SK-MEL-5 (cell line): ENCODE measurements around the gene PHACTR3. TPM values are rescaled to one million over a fixed set of nuclear protein-coding genes. Genes with fewer than 3 reads are reported as not detected.

Experiments
- DNase-seq: peaks from one replicate; pipeline ENCODE4 v3.0.0-alpha.2; 2016; ENCODE audit warnings: low read depth, low spot score
- in situ Hi-C: cut with HindIII; loops from 2 replicates; pipeline ENCODE4 v1.10.0; 2016; ENCODE audit warnings: low sequenced_read_pairs, high pct_unique_total_duplicates, low pct_unique_long_range_greater_than_20kb
- total RNA-seq: library from RNA; depleted of rRNA; stranded (reverse); fragments of >200 nt; shearing (Covaris generic); gene quantifications from 2 replicates; pipeline ENCODE4 v1.2.3, GENCODE V29; 2014

Gene PHACTR3
- total RNA-seq, 1 experiment from 2014 or later: not detected

DNA sequence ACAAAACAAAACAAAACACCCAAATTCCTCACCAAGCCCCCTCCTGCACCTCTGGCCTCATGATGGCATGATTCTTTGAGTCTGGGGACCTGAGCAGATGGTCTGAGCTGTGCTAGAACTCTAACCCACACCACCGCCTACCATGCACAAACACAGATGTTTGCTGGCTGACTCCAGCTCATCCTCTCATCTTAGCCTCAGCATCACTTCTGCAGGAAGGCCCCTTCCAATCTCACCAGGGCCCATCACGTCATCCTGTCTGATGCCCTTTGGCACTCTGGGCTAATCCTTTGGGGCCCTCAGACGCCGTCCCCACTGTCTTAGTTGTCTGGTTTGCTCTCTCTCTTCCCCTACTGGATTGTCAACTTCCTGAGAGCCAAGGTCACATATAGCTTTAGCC lies 85.8 kb downstream of the PHACTR3 start:
- in situ Hi-C loops: no loop called here
- no peak for DNase-seq

DNA sequence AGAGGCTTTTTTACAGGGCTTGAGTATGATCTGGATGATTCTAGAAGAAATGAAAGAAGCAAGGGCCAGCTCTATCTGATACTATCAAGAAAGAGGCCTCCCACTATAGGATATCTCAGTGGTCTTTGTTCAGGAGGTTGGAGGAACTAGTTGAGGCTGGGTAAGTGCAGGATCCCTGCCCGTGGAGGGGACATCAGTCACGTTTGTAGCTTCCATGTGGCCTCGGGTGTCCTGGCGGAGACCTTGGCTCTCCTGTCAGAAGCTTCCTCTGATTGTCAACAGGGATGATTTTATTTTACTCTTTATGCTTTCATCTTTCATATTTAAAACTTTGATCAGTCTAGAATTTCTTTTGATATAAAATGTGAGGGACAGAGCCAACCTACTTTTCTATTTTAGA lies 86.6 kb downstream of the PHACTR3 start:
- no peak for DNase-seq
- in situ Hi-C loops: no loop called here

DNA sequence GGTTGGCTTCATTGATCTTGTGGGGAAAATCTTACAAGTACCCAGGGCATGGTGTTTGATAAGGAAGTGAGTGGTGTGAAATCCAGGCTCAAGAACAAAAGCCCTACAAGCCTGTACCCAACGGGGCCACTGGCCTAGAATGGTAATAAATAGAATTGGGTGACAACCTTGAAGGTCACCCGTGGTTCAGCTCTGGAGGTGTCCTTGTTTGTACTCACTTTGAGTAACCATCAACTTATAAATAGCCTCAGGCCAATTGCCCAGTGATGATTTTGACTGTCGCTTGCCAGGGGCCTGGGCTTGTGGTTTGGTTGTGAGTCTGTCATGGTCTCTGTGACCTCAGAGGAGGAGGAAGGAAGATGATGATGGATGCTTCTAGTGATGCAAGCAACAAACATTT lies 87.8 kb downstream of the PHACTR3 start:
- in situ Hi-C loops: no loop called here
- DNase-seq: no peak

DNA sequence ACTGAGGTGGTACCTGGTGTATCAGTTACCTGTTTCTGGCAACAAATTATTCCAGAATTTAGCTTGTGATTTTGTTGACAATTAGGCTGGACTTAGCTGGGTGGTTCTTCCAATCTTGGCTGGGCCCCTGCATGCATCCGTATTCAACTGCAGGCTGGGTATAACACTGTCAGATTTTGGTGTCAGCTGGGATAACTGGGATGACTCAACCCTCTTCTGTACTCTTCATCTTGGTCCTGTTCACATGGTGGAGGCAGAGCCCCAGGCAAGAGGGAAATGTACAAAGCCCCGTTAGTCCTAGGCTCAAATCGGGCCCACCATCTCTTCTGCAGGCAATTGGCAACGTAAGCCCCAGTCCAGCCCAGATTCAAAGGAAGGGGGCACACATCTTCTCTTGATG lies 89.2 kb downstream of the PHACTR3 start:
- DNase-seq: no peak
- in situ Hi-C loops: no loop called here

DNA sequence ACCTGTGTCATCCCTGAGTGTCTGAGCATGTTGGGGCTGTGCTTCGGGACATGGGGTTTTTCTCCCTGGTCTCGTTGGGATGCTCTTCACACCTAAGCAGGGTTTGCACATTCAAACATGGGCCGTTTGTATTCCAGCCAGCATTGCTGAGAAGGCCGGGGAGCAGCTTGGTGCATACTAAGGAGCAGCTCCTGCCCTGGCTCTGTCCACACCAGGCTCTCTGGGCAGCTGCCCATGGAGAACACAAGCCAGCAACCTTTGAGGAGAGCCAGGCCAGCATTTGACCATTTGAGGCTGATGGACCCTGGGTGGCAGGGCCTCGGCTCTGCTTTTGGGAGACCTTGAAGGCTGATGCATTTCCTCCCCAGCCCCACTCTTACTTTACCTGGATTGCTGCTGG lies 92.1 kb downstream of the PHACTR3 start:
- DNase-seq: no peak
- in situ Hi-C loops: no loop called here

DNA sequence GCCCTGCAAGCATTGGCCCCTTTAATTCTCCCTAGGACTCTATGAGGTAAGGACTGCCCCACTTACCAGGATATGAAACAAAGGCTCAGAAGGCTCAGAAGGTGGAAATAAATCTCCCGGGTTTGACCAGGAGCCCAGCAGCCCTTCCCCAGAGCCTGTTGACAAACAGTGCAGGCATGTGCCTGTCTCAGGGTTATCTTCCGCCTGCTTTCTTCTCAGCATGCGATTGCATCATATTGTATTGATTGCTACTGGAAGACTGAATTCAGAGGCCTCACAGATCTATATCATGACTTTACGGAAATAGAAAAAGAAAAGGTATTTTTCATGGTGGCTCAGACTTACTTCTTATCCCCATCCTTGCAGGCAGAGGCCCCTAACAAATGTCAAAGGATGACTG lies 92.7 kb downstream of the PHACTR3 start:
- in situ Hi-C loops: no loop called here

DNA sequence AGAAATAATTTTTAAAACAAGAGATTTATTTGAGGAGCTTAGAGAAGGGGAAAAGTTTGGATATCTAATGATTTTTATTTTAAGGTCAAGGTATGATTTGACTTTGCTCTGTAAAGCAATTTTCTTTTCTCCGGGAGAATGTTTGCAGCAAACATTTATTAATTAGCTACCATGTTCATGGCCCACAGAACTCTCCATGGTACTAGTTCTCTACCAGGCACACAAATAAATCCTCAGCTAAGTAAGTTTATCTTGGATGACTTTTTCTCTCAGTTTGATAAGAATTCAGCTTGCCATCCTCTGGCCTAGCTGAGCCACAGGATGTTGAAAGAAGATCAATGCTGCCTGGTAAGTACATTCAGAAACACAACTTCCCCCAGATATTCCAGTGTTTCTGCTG lies 94.3 kb downstream of the PHACTR3 start:
- in situ Hi-C loops: no loop called here
- no peak for DNase-seq

More for the DNA sequence above, 92.7 kb downstream of the PHACTR3 start:
- DNase-seq: no peak

DNA sequence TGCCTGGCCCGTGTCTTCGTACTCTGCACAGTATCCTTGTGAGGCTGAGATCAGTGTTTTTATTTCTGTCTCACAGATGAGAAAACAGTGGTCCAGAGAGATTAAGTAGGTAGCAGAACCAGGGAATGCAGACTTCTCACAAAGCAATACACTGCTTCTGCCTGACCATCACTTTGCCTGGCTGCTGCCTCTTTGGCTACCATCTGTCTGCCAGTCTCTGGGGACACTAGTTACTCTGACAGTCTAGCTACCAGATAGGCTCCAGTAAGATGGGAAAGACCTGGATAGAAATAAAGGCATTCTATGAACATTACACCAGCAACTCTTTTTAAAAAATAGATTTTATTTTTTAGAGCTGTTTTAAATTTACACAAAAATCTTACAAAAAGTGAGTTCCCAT lies 96.9 kb downstream of the PHACTR3 start:
- in situ Hi-C loops: no loop called here
- DNase-seq: no peak

DNA sequence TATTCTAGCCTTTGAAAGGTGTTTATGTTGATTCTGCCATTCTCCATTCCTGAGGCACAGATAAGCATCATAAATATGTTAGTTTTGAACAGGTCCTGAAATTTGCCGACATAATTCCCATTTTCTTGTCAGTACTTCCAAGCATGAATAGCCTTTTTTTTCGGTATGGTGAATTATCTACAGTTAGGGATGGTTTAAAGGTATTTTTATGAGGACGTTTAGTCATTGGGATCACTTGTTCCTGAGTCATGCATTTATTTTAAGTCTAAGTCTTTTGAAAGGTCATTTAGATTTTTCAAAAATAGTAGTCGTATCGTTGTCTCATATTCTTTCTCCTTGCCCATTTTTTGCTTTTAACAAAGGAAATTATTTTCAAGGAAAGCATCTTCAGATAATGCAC lies 98.7 kb downstream of the PHACTR3 start:
- in situ Hi-C loops: no loop called here
- DNase-seq: no peak

DNA sequence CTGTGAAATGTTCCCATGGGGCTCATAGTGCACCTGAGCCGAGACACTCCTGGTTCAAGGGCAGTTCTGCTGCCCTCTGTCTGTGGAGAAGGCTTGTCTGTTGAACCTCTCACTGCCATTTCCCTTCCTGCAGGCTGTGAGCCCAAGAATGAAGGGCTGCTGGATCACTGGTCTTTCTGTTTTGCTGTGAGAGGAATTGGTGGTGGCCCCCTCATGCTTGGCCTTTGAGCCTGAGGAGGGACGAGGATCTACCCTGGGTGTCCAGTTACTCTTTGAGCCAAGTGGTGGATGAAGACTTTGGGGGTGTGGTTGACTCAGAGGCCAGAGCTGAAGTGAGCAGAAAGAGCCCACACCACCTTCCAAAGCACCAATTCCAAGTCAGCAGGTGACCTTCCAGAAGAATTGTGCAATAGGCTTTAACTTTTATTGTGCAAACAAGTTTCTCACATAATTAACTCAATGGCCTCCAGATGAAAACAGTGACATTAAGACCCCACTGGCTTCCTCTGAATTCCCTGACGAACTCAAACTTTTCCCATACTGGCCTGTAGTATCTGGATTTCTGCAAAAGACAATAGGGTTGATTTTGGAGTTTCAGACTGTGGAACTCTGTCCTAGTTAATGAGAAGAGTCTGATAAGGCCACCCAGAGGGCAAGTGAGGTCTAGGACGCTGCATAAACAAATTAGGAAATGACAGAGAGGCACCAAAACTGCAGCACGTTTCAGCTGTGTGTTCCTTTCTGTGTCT lies 101.5 kb downstream of the PHACTR3 start:
- in situ Hi-C loops: no loop called here
- DNase-seq: no peak

DNA sequence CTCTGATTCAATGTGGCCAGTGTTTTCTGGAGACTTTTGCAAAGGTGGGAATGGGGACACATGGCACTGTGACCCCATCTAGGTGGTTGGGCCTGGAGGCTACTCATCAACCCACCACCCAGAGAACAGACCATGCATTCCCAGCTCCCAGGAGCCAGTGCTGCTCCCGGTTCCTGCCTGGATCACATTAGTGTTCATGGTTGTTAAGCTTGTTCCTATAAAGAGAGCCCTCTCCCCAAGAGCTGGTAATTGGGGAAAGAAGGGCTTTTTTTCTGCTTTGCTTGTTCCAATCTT lies 102.0 kb downstream of the PHACTR3 start:
- no peak for DNase-seq
- in situ Hi-C loops: no loop called here

DNA sequence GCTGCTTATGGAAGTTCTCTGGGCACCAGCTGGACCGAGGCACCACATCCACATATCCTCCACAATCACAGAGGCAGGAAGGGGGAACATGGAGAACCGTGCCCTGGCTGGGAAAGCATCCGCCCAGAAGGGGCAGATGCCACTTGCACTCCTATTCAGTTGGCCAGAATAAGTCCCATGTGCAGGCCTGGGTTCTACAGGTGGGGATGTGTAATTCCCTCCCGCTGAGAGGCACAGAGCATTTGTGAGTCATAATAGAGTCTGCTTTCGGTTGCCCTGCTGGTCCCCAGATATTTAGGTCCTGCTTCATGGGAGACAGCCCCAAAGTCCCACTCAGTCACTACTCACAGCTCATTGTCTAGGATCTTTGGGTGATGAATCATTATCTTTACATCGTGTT lies 104.0 kb downstream of the PHACTR3 start:
- DNase-seq: no peak
- in situ Hi-C loops: no loop called here

DNA sequence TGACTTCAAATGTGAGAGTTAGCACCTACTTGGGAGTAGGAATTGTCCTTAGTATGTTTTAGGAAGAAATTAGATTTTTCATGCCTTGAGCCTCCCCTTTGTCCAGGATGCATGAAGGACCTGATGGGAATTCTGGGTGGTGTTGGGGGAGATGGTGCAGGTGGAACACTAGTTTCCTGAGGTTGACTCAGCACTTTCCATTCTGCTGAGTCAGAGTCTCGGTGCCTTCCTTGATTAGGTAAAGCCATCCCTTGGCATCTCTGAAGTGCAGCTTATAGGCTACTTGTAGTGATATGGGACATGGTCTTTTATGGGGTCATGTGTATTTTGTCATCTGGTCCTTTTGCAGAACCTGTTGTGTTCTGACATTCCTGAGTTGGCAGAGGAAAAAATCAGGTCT lies 105.3 kb downstream of the PHACTR3 start:
- in situ Hi-C loops: no loop called here

DNA sequence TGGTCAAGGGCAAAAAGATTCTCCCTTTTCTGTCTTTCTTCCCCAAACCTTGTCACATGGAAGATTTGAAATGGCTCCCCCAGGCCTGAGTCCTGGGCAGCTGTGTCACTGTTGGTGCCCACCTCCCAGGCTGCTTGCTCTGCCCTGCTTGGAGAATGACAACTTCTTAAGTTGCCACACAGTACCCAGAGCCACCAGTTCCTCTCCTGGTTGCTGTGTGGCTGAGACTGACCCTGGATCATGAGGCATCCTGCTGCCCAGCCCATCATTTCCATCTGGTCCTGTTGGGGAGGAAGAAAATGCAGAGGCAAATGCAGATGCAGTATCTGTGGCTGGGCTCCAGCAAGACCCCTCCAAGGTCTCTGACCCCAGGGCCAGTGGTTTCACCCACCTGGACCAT lies 113.7 kb downstream of the PHACTR3 start:
- in situ Hi-C loops: no loop called here

More for the DNA sequence above, 105.3 kb downstream of the PHACTR3 start:
- no peak for DNase-seq

DNA sequence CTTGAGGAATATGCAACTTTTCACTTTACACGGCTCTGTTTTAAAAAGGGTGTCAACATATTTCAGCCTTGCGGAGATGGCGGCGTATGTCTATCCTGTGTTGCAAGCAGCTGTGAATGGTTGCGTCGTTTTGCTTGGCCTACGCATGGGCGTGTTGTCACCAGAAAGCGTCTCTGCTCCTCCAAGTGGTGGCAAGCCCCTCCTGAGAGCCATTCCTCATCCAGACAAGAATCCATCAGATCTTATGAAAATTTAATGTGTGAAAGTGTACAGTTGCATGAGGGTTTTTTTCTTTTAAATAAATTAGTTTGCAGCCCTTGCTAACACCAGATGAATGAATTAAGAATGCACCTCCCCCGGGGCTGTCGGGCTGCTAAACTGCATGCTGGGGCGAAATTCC lies 114.4 kb downstream of the PHACTR3 start:
- in situ Hi-C loops: no loop called here
- DNase-seq: no peak

More for the DNA sequence above, 113.7 kb downstream of the PHACTR3 start:
- no peak for DNase-seq

DNA sequence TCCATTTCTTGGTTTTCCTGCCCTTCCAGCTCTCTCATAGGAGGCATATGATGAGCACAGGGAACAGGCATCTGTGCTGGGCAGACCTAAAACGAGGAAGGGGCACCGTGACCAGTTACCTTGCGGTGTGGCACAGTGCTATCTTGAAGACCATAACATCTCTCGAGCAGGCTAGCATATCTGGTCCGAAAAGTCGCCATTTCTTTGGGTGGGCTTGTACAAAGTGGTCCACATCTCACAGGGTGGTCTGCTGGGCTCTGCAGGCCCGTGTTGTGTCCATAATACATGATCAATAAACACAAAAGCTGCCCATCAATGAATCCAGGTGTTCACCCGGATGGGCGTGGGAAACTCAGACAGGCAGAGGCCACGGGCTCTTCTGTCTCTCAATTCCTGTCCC lies 115.7 kb downstream of the PHACTR3 start:
- in situ Hi-C loops: no loop called here
- DNase-seq: no peak

DNA sequence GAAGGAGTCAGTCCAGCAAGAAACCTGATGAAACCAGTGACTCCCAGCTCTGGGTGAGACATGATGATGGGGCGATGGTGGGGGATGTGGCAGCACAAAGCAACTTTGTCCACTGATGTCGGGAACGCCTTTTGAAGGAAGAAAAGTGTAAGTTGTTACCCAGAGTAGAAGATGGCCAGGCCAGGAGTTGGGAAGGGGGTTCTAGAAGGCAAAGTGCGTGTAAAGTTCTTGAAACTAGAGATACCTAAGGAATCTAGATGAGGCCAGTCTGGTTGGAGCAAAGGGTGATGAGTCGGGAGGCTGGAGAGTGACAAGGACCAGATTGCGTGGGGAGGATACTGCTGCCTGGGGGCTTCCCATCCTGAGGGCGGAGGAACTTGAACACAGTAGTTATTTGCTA lies 117.0 kb downstream of the PHACTR3 start:
- DNase-seq: no peak
- in situ Hi-C loops: no loop called here

DNA sequence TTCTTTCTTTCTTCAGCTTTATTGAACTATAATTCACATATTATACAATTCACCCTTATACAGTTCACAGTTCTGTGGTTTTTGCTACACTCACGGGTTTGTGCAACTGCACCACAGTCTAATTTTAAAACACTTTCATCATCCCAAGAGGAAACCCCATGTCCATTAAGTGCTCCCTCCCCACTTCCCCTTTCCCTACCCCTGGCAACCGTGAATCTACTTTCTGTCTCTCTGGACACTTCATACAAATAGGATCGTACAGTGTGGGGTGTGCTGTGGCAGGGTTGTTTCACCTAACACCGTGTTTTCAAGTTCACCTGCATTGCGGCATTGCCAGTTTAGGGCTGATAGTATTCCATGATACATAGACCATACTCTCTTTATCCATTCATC lies 118.8 kb downstream of the PHACTR3 start:
- peak; percentile 8 for DNase-seq
- in situ Hi-C loops: no loop called here

DNA sequence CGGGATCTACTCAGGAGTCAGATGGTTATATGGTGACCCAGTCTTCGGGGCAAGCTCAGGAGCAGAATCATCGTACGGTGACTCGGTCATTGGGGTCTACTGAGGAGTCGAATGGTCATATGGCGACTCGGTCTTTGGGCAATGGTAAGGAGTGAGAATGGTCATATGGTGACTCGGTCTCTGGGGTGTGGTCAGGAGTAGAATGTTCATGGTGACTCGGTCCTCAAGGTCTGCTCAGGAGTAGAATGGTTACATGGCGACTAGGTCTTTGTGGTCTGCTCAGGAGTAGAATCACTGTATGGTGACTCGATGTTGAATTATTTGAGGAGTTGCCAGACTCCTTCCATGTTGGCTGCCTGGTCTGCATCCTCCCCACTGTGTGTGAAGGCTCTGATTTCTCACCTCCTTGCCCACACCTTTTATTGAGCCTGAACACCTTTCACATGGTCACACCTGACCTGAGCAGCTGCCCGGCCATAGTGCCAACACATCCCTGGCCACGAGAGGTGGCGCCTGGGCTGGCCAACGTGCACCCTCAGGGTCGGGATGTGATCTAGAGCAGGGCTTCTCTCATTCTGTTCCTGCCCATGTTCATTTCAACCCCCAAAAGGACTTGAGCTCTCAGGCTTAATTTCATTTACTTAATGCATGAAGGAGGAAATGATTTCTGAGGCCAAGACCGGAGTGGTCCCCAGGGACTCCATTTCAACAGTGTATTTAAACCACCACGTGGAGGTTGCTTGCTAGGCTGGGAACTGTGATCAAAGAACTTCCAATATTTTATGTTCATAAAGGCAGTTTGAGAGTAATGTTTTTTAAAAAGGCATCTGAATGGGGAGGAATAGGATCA lies 119.5 kb downstream of the PHACTR3 start:
- in situ Hi-C loops: no loop called here
- DNase-seq: no peak
